ENCODE data around the gene WDR90. TPM values are rescaled to one million over a fixed set of nuclear protein-coding genes. Genes with fewer than 3 reads are reported as not detected.
A peak's percentile ranks its signal among the peaks of the same experiment; 100 is the strongest.

Gene WDR90
- polyA plus RNA-seq, 3 donors: 0.13 to 16.5 (median 1.1) TPM

- Histone ChIP-seq H3K27ac (ENCODE audit: low read depth in 1 of 2, low read length in 2 of 2) (no peak overlapping the region), H3K27me3 (ENCODE audit: control insufficient read depth in 2 of 2, insufficient read depth in 2 of 2, low read length in 2 of 2) (peaks cover 3 to 65% of the 10 kb centered on the region in 2 donors), H4K20me1 (ENCODE audit: insufficient read depth, low read length) (no peaks in the 10 kb centered on the region), H3K4me3 (replicated peaks in 1 of 3; ENCODE audit: low read depth in 2 of 3, low read length in 3 of 3) (no peak overlapping the region), H3K9ac (ENCODE audit: insufficient read depth, low read length, poor library complexity, severe bottlenecking) (no peak overlapping the region), H3K4me2 (replicated peaks; ENCODE audit: extremely low read depth, low read length, poor library complexity, severe bottlenecking) (no peak overlapping the region), H3K9me3 (replicated peaks in 1 of 2; ENCODE audit: control insufficient read depth in 1 of 2, insufficient read depth in 1 of 2, low read length in 2 of 2) (no peaks in the 10 kb centered on the region), H3K4me1 (ENCODE audit: control insufficient read depth in 1 of 2, insufficient read depth in 2 of 2, low read length in 2 of 2) (peaks cover 7 to 13% of the 10 kb centered on the region in 2 donors), H2AFZ (ENCODE audit: insufficient read depth, low read depth, low read length, poor library complexity, severe bottlenecking) (no peak overlapping the region), H3K79me2 (ENCODE audit: insufficient read depth, low read length) (no peaks in the 10 kb centered on the region), H3K36me3 (replicated peaks in 1 of 2; ENCODE audit: control insufficient read depth in 1 of 2, insufficient read depth in 2 of 2, low read length in 2 of 2) (no peaks in the 10 kb centered on the region)
- peaks cover 41 to 72% (median 66%) of the 10 kb centered on the region in 3 donors for H3K27me3 Mint-ChIP-seq (ENCODE audit: low read depth in 3 of 3)
- no peak for DNase-seq
- H3K4me3 Mint-ChIP-seq: peak overlapping the region in 1 of 2 donors; percentile 26
- no peaks in the 10 kb centered on the region for H3K36me3 Mint-ChIP-seq
- no peak overlapping the region for H3K27ac Mint-ChIP-seq
- intact Hi-C loops (cut with micrococcal nuclease): loop anchor here (1.0 to 2.0 kb wide), 2 partner anchors 74 to 75 kb away; no protein-coding TSS in a partner anchor
- no peak for TF ChIP-seq CTCF (IDR thresholded peaks at IDR 0.05)
- no peaks in the 10 kb centered on the region for H3K4me1 Mint-ChIP-seq
- peaks cover 0 to 5% (median 0%) of the 10 kb centered on the region in 7 donors for H3K9me3 Mint-ChIP-seq
- WGBS (ENCODE audit: insufficient coverage): 75% methylated on average over 21 of the region's 21 CpGs
These were observed 61.4 kb downstream of the WDR90 start for GRCh38 chr16:710500-711075.

GRCh38 chr16:711084-711483 lies 61.9 kb downstream of the WDR90 start:
- intact Hi-C loops (cut with micrococcal nuclease): loop anchor here (1.0 to 2.0 kb wide), 2 partner anchors 74 kb away; no protein-coding TSS in a partner anchor
- H3K27me3 Mint-ChIP-seq (ENCODE audit: low read depth in 3 of 3): peaks cover 43 to 74% (median 68%) of the 10 kb centered on the region in 3 donors
- Histone ChIP-seq H3K27ac (ENCODE audit: low read depth in 1 of 2, low read length in 2 of 2) (no peak overlapping the region), H3K4me2 (replicated peaks; ENCODE audit: extremely low read depth, low read length, poor library complexity, severe bottlenecking) (no peak overlapping the region), H3K4me1 (ENCODE audit: control insufficient read depth in 1 of 2, insufficient read depth in 2 of 2, low read length in 2 of 2) (peaks cover 10 to 18% of the 10 kb centered on the region in 2 donors), H3K9ac (ENCODE audit: insufficient read depth, low read length, poor library complexity, severe bottlenecking) (no peak overlapping the region), H2AFZ (ENCODE audit: insufficient read depth, low read depth, low read length, poor library complexity, severe bottlenecking) (no peak overlapping the region), H4K20me1 (ENCODE audit: insufficient read depth, low read length) (no peaks in the 10 kb centered on the region), H3K27me3 (ENCODE audit: control insufficient read depth in 2 of 2, insufficient read depth in 2 of 2, low read length in 2 of 2) (peaks cover 6 to 67% of the 10 kb centered on the region in 2 donors), H3K36me3 (replicated peaks in 1 of 2; ENCODE audit: control insufficient read depth in 1 of 2, insufficient read depth in 2 of 2, low read length in 2 of 2) (no peaks in the 10 kb centered on the region), H3K79me2 (ENCODE audit: insufficient read depth, low read length) (no peaks in the 10 kb centered on the region), H3K9me3 (replicated peaks in 1 of 2; ENCODE audit: control insufficient read depth in 1 of 2, insufficient read depth in 1 of 2, low read length in 2 of 2) (peaks cover 0 to 3% of the 10 kb centered on the region in 2 donors), H3K4me3 (replicated peaks in 1 of 3; ENCODE audit: low read depth in 2 of 3, low read length in 3 of 3) (no peak overlapping the region)
- TF ChIP-seq CTCF (IDR thresholded peaks at IDR 0.05): no peak
- H3K4me1 Mint-ChIP-seq: peaks cover 4% of the 10 kb centered on the region
- H3K27ac Mint-ChIP-seq: no peak overlapping the region
- no peaks in the 10 kb centered on the region for H3K36me3 Mint-ChIP-seq
- H3K4me3 Mint-ChIP-seq: no peak overlapping the region
- DNase-seq: no peak
- H3K9me3 Mint-ChIP-seq: peaks cover 0 to 5% (median 0%) of the 10 kb centered on the region in 7 donors
- WGBS (ENCODE audit: insufficient coverage): 74% methylated on average over 8 of the region's 12 CpGs
